ENCODE measurements around the gene NRIP2. TPM values are rescaled to one million over a fixed set of nuclear protein-coding genes. Genes with fewer than 3 reads are reported as not detected.
A peak's percentile ranks its signal among the peaks of the same experiment; 100 is the strongest.

The NRIP2 gene, protein sequence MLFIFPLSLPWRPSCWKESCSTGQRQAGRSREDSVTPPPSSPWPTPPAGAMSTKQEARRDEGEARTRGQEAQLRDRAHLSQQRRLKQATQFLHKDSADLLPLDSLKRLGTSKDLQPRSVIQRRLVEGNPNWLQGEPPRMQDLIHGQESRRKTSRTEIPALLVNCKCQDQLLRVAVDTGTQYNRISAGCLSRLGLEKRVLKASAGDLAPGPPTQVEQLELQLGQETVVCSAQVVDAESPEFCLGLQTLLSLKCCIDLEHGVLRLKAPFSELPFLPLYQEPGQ
- total RNA-seq (under 0.01 and 0.17 TPM in 2 replicates), polyA plus RNA-seq (0.08 and 0.21 TPM in 2 replicates), polyA minus RNA-seq (ENCODE audit: low replicate concordance) (0.35 and 2.8 TPM in 2 replicates)
- polyA plus RNA-seq (2012), result 0.44 and 0.58 TPM in 2 replicates

DNA sequence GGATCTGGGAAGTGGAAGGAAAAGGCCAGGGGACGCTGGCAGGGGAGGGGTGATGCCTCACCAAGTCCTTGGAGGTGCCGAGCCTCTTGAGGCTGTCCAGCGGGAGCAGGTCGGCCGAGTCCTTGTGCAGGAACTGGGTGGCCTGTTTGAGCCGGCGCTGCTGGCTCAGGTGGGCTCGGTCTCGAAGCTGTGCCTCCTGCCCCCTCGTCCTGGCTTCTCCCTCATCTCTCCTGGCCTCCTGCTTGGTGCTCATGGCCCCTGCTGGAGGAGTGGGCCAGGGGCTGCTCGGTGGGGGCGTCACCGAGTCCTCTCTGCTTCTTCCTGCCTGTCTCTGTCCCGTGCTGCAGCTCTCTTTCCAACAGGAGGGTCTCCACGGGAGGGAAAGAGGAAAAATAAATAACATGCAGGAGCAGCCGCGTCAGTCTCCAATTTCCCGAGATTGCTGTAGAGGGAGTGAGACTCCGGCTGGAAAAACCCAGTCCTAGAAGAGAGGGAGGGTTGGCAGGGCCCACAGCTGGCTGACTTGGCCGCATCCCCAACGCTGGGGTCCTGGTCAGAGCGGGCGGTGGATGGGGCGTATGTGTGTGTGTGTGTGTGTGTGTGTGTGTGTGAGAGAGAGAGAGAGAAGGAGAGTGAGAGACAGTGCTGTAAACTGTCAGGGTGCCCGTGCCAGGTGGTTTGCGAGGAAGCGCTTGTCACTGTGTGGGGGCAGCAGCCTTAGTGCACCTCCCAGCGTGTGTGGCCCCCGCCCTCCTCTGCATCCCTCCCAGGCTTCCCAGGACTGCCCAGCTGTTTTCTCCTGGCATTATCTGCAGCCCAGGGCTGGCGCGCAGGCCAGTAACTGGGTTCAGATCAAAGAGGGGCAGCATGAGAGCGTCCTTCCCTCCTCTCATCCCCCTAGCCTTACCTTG, at the start of gene NRIP2:
NRIP2 (minus strand) TSS at position 455 of the 911 bp plus-strand sequence; CDS start at position 403, 52 bp downstream.
- H3K9me3 ChIP-seq (ENCODE audit: control insufficient read depth, insufficient read depth, low read depth, low read length), result no peaks in the 10 kb centered on the region
- no peak within 1 kb of the TSS for H3K27ac ChIP-seq (ENCODE audit: insufficient read depth, low read length)
- no peak within 1 kb of the TSS for H3K9ac ChIP-seq (ENCODE audit: insufficient read depth, low read length)

DNA sequence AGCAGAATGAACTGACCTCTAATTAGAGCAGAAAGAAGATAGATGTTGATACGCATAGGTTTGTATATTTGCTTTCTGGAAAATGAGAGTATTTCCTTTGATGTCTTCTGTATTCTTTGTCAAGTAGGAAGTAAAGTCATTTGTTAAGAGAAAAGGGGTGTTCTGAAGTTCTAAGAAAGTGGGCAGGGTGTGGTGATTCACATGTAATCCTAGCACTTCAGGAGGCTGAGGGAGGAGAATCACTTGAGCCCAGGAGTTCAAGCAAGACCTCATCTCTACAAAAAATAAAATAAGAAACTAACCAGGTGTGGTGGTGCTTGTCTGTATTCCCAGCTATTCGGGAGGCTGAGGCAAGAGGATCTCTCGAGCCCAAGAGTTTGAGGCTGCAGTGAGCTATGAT, 45.0 kb upstream of the NRIP2 start:
- Histone ChIP-seq H3K27ac (ENCODE audit: insufficient read depth, low read length) (no peak overlapping the region), H3K9me3 (ENCODE audit: control insufficient read depth, insufficient read depth, low read depth, low read length) (no peaks in the 10 kb centered on the region), H3K4me2 (ENCODE audit: extremely low read depth, insufficient read depth, low read length) (no peak overlapping the region), H4K20me1 (ENCODE audit: control insufficient read depth, extremely low read depth, insufficient read depth, low read length) (no peaks in the 10 kb centered on the region), H3K27me3 (ENCODE audit: control insufficient read depth, insufficient read depth, low read length) (no peaks in the 10 kb centered on the region), H2AFZ (ENCODE audit: low read length) (no peak overlapping the region), H3K4me1 (ENCODE audit: control insufficient read depth, extremely low read depth, insufficient read depth, low read length) (peaks cover 6% of the 10 kb centered on the region), H3K9ac (ENCODE audit: insufficient read depth, low read length) (no peak overlapping the region), H3K4me3 (replicated peaks in 1 of 4; ENCODE audit: control extremely low read depth in 1 of 4, insufficient read depth in 1 of 4, low read depth in 3 of 4, low read length in 4 of 4) (no peak overlapping the region), H3K79me2 (ENCODE audit: control insufficient read depth, insufficient read depth, low read length) (peaks cover 49% of the 10 kb centered on the region), H3K36me3 (ENCODE audit: control insufficient read depth, insufficient read depth, low read length) (no peaks in the 10 kb centered on the region)
- TF ChIP-seq, protein P1, sequence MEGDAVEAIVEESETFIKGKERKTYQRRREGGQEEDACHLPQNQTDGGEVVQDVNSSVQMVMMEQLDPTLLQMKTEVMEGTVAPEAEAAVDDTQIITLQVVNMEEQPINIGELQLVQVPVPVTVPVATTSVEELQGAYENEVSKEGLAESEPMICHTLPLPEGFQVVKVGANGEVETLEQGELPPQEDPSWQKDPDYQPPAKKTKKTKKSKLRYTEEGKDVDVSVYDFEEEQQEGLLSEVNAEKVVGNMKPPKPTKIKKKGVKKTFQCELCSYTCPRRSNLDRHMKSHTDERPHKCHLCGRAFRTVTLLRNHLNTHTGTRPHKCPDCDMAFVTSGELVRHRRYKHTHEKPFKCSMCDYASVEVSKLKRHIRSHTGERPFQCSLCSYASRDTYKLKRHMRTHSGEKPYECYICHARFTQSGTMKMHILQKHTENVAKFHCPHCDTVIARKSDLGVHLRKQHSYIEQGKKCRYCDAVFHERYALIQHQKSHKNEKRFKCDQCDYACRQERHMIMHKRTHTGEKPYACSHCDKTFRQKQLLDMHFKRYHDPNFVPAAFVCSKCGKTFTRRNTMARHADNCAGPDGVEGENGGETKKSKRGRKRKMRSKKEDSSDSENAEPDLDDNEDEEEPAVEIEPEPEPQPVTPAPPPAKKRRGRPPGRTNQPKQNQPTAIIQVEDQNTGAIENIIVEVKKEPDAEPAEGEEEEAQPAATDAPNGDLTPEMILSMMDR (conservative IDR thresholded peaks at IDR 0.05 in 1 of 2, IDR thresholded peaks at IDR 0.05 in 1 of 2; ENCODE audit: low read depth in 1 of 2, low read length in 2 of 2), result no peak
- TF ChIP-seq EZH2 (IDR thresholded peaks at IDR 0.05; ENCODE audit: low read length, missing control alignments), result no peak
- no peak for DNase-seq (ENCODE audit: low read depth in 2 of 2)

More for the DNA sequence above, at the start of gene NRIP2:
- Histone ChIP-seq H4K20me1 (ENCODE audit: control insufficient read depth, extremely low read depth, insufficient read depth, low read length) (no peaks in the 10 kb centered on the region), H3K36me3 (ENCODE audit: control insufficient read depth, insufficient read depth, low read length) (no peaks in the 10 kb centered on the region), H2AFZ (ENCODE audit: low read length) (no peak within 1 kb of the TSS), H3K79me2 (ENCODE audit: control insufficient read depth, insufficient read depth, low read length) (no peaks in the 10 kb centered on the region), H3K4me1 (ENCODE audit: control insufficient read depth, extremely low read depth, insufficient read depth, low read length) (no peaks in the 10 kb centered on the region), H3K4me3 (replicated peaks in 1 of 4; ENCODE audit: control extremely low read depth in 1 of 4, insufficient read depth in 1 of 4, low read depth in 3 of 4, low read length in 4 of 4) (peak within 1 kb of the TSS in 2 of 4 experiments; percentile 10 to 33), H3K27me3 (ENCODE audit: control insufficient read depth, insufficient read depth, low read length) (no peaks in the 10 kb centered on the region), H3K4me2 (ENCODE audit: extremely low read depth, insufficient read depth, low read length) (peak within 1 kb of the TSS; percentile 40)
- peak; percentile 63 to 86 for DNase-seq (ENCODE audit: low read depth in 2 of 2)
- TF ChIP-seq EZH2 (IDR thresholded peaks at IDR 0.05; ENCODE audit: low read length, missing control alignments), result no peak
- TF ChIP-seq, protein P1 (conservative IDR thresholded peaks at IDR 0.05 in 1 of 2, IDR thresholded peaks at IDR 0.05 in 1 of 2; ENCODE audit: low read depth in 1 of 2, low read length in 2 of 2), result peak in 1 of 2 donors; percentile 44

Measured in fibroblast of lung (primary cell).